IPS-18a (cell line): ENCODE measurements around the gene ATG16L1.

Experiments used
- H3K27ac ChIP-seq: one replicate; pipeline ENCODE4 v1.5.1; 2013; ENCODE audit warnings: low read length
- H3K27me3 ChIP-seq: one replicate; pipeline ENCODE4 v1.6.1; 2013; ENCODE audit warnings: mild to moderate bottlenecking, low read length; ENCODE audit not compliant: control insufficient read depth, insufficient read depth
- H3K36me3 ChIP-seq: one replicate; pipeline ENCODE4 v1.6.1; 2013; ENCODE audit warnings: low read depth, low read length; ENCODE audit not compliant: control insufficient read depth
- H3K4me1 ChIP-seq: one replicate; pipeline ENCODE4 v1.6.1; 2013; ENCODE audit warnings: low read depth, low read length; ENCODE audit not compliant: control insufficient read depth
- H3K4me3 ChIP-seq: one replicate; pipeline ENCODE4 v1.5.1; 2013; ENCODE audit warnings: low read length
- H3K9ac ChIP-seq: one replicate; pipeline ENCODE4 v1.6.1; 2013; ENCODE audit warnings: mild to moderate bottlenecking, low read length, moderate library complexity
- H3K9me3 ChIP-seq: one replicate; pipeline ENCODE4 v1.6.1; 2013; ENCODE audit warnings: low read depth, low read length; ENCODE audit not compliant: control insufficient read depth

ATG16L1 gene

DNA sequence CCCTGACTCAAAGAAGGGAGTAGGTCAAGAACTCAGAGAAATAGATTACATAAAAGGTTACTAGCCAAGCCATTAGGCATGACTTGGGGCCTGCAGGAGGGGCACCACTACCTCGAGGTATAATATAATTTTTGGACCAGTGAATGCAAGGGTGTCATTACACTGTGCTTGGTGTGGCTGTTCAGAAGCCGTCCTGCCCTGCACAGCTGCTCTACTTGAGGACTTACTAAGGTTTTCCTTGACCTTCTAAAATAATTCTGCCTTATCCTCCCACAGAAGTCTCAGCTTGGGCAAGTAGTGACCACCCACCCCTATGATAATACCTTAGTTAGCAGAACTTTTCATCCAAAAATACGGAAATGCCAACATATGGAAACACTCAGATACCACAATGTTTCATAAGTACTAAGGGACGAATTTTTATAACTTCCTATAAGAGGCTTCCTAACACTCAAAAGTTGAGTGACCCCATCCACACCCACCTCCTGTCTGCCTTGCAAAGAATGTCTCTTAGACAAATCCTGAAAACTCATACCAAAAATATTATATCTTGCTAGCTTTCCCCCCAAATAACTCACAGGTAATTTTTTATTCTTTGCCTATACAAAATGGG lies 17.7 kb upstream of the ATG16L1 start:
- no peaks in the 10 kb centered on the region for H3K4me1 ChIP-seq
- H3K4me3 ChIP-seq, result no peak overlapping the region
- H3K9ac ChIP-seq, result no peak overlapping the region
- no peak overlapping the region for H3K27ac ChIP-seq
- H3K9me3 ChIP-seq, result no peaks in the 10 kb centered on the region
- H3K27me3 ChIP-seq, result no peaks in the 10 kb centered on the region
- H3K36me3 ChIP-seq, result no peaks in the 10 kb centered on the region

DNA sequence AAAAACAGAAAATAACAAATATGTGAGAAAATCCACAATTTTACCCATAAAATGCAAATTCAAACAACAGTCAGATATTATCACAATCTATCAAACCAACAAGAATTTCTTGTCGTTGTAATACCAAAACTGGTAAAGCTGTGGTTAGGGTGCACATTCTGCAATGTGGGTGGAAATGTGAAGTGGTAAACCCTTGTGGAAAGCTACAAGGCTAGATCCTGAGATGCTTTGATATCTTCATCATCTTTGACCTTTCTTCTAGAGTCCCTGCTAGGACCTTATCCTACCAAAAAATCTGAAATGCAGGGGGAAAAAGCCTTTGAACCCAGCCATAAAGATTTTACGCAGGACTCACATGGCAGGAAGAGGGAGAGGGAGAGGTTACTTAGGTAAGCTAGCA lies 17.2 kb upstream of the ATG16L1 start:
- no peak overlapping the region for H3K27ac ChIP-seq
- no peaks in the 10 kb centered on the region for H3K27me3 ChIP-seq
- H3K36me3 ChIP-seq, result no peaks in the 10 kb centered on the region
- no peak overlapping the region for H3K9ac ChIP-seq
- H3K4me1 ChIP-seq, result no peaks in the 10 kb centered on the region
- H3K4me3 ChIP-seq, result no peak overlapping the region
- H3K9me3 ChIP-seq, result no peaks in the 10 kb centered on the region

DNA sequence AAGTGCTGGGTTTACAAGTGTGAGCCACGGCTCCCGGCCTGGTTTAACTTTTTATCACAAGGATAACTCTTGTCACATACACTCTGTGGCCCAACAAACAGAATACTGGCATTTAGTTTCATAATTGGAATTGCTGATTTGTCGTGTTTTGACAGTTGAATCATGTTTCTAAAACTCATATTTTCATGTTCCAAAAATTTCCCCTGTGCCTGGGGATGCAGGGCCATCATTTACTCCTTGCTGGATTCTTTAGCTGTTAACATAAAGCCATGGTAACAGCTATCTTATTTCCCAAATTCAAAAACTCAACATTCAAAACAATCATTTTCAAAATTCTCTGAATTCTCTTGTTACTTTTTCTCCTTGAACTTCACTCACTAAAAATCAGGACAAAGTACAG lies 16.5 kb upstream of the ATG16L1 start:
- no peaks in the 10 kb centered on the region for H3K4me1 ChIP-seq
- no peaks in the 10 kb centered on the region for H3K36me3 ChIP-seq
- no peaks in the 10 kb centered on the region for H3K9me3 ChIP-seq
- no peak overlapping the region for H3K4me3 ChIP-seq
- H3K27me3 ChIP-seq, result no peaks in the 10 kb centered on the region
- H3K27ac ChIP-seq, result no peak overlapping the region
- H3K9ac ChIP-seq, result no peak overlapping the region

DNA sequence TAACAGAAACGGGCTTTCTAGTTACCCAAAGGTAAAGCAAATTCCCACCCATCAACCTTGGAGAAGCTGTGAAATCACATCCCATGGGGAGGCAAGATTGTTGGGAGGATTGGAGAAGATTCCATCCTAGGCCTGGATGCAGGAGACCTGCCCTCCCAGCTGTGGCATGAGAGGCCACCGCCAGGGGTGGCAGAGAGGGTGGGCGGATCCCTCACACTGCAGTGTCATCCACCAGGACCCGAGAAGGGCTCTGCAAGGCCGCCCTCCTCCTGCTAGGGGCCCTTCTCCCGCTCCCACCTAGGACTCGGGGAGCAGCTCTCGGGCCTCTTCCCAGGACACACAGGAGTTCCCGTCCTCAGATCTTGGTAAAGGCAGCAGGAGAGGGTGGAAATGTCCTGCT lies 15.5 kb upstream of the ATG16L1 start:
- Histone ChIP-seq H3K9ac (no peak overlapping the region), H3K9me3 (no peaks in the 10 kb centered on the region), H3K27ac (no peak overlapping the region), H3K36me3 (no peaks in the 10 kb centered on the region), H3K27me3 (no peaks in the 10 kb centered on the region), H3K4me1 (no peaks in the 10 kb centered on the region), H3K4me3 (no peak overlapping the region)

DNA sequence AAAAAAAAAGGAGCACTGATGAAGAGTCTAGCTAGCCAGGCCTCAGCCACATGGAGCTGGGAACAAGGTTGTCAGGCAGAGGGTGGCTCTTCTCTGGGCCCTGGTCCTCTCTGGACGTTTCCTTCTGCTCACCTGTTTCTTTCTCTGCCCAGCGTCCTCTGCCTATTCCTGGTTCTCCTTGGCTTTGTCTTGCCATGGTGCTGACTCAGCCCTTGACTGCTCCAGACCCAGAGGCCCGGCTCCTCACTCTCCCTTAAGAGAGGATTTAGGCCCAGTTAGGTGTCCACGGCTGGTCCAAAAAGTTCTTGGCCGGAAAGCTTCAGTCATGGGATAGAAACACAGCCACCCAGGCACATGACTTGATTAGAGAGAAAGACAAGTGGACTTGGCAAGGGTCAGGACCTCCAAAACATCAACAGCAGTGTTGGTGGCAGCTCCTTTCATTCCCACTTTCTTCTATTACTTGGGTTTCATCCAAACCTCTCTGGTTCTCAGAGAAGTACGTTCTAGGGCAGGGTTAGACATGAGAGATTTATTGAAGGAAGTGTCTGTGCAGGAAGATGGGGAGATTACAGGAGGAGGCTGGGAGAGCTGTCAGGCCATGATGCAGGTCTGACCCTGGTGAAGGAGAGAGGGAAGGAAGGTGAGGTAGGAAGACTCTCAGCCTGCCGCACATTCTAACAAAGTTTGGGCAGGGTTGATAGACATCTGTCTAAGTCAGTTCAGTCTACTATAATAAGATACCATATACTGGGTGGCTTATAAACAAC lies 14.5 kb upstream of the ATG16L1 start:
- Histone ChIP-seq H3K4me3 (no peak overlapping the region), H3K4me1 (no peaks in the 10 kb centered on the region), H3K9me3 (no peaks in the 10 kb centered on the region), H3K27me3 (no peaks in the 10 kb centered on the region), H3K36me3 (no peaks in the 10 kb centered on the region), H3K27ac (no peak overlapping the region), H3K9ac (no peak overlapping the region)

DNA sequence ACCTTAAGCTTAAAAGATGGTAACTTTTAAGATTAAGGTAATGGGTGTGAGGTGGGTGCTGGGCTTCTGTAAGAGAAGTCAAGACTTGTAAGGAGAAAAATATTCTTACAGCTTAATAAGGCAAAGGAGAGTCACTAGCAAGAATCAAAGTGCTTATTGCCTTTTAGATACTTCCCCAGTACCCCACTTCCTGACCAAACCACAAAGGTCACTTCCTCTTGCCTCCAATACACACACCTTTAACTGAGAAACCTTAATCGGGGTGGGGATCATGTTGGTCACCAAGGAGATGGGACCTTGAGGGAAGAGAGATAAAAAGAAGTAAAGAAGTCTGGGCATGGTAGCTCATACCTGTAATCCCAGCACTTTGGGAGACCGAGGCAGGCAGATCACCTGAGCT lies 10.6 kb upstream of the ATG16L1 start:
- no peak overlapping the region for H3K9ac ChIP-seq
- H3K4me3 ChIP-seq, result no peak overlapping the region
- H3K36me3 ChIP-seq, result no peaks in the 10 kb centered on the region
- H3K9me3 ChIP-seq, result no peaks in the 10 kb centered on the region
- no peak overlapping the region for H3K27ac ChIP-seq
- no peaks in the 10 kb centered on the region for H3K27me3 ChIP-seq
- no peaks in the 10 kb centered on the region for H3K4me1 ChIP-seq

DNA sequence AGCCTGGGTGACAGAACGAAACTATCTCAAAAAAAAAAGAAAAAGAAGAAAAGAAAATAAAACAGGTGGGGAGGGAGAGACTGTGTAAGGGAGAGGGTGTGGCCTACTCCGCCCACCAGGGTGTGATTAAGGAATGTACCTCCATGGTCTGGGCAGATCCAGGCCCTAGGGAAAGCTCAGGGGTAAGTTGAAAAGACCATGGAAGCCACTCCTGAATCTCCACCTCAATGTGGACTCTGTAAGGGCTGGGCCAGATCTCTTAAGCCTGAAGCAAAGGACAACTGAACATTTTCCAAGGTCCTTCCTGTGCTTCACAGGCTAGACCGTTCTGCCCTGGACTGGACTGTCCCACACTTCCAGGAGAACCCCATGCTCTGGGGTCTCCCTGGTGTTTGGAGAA lies 9.7 kb upstream of the ATG16L1 start:
- Histone ChIP-seq H3K27ac (no peak overlapping the region), H3K4me3 (no peak overlapping the region), H3K36me3 (no peaks in the 10 kb centered on the region), H3K9me3 (no peaks in the 10 kb centered on the region), H3K9ac (no peak overlapping the region), H3K27me3 (no peaks in the 10 kb centered on the region), H3K4me1 (no peaks in the 10 kb centered on the region)

DNA sequence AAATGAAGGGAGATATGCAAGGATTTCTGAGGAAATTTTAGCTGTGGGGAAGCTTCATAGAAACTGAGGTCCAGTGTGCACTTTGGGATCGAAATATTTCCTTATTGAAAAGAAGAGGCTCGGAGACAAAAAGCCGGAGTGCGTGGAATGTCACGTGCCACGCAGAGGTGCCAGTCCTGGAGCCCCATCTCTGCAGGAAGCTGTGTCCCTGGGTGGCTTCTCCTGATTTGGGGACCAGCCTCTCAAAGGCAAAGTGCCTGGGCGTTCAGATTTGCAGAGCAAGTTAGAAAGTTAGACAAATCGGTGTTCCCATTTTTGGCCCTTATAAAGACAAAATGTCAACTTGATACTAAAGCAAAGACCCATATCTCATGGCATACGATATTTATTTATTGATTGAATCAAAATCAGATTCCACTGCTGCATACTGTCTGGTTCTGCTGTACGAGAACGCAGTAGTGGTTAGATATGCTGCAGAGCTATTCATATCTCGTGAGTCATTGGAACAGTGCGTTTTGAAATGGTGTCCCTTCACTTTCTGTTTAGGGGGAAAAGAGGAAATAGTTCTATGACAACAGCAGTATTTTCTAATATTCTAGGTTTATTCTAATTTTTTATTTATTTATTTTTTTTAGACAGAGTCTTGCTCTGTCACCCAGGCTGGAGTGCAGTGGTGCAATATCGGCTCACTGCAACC lies 9.1 kb upstream of the ATG16L1 start:
- H3K9me3 ChIP-seq, result no peaks in the 10 kb centered on the region
- no peak overlapping the region for H3K4me3 ChIP-seq
- no peaks in the 10 kb centered on the region for H3K36me3 ChIP-seq
- H3K27me3 ChIP-seq, result no peaks in the 10 kb centered on the region
- H3K27ac ChIP-seq, result no peak overlapping the region
- H3K9ac ChIP-seq, result no peak overlapping the region
- H3K4me1 ChIP-seq, result no peaks in the 10 kb centered on the region

DNA sequence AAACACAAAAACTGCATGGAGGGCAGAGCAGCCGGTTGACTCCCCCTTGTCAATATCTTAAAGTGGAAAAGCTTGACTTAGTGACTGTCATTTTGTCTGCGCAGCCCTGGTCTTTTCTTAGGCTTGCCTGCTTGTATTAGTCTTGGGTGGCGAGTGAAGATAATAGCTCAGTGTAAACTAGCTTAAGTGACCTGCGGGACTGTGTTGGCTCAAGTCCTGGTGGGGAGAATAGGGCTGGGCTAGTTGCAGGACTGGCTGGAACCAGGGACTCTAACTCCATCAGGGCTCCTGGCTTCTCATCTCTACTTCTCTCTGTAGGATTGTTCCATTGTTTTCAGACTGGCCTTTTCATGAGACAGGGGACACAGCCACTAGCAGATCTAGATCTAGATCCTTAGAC lies 8.1 kb upstream of the ATG16L1 start:
- Histone ChIP-seq H3K9me3 (no peaks in the 10 kb centered on the region), H3K4me1 (no peaks in the 10 kb centered on the region), H3K27me3 (no peaks in the 10 kb centered on the region), H3K36me3 (no peaks in the 10 kb centered on the region), H3K9ac (no peak overlapping the region), H3K4me3 (no peak overlapping the region), H3K27ac (no peak overlapping the region)

DNA sequence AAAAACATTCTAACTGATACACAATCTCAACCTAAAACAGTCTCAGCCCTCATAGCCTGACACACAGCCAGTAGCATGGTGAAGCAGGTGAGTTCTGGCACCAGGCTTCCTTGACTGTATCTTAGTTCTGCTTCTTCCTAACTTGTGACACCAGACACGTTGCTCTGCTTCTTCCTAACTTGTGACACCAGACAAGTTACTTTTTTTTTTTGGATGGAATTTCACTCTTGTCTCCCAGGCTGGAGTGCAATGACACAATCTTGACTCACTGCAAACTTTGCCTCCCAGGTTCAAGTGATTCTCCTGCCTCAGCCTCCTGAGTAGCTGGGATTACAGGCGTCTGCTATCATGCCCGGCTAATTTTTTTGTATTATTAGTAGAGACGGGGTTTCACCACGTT lies 6.7 kb upstream of the ATG16L1 start:
- Histone ChIP-seq H3K4me3 (no peak overlapping the region), H3K27me3 (no peaks in the 10 kb centered on the region), H3K27ac (no peak overlapping the region), H3K9ac (no peak overlapping the region), H3K36me3 (no peaks in the 10 kb centered on the region), H3K9me3 (no peaks in the 10 kb centered on the region), H3K4me1 (no peaks in the 10 kb centered on the region)

DNA sequence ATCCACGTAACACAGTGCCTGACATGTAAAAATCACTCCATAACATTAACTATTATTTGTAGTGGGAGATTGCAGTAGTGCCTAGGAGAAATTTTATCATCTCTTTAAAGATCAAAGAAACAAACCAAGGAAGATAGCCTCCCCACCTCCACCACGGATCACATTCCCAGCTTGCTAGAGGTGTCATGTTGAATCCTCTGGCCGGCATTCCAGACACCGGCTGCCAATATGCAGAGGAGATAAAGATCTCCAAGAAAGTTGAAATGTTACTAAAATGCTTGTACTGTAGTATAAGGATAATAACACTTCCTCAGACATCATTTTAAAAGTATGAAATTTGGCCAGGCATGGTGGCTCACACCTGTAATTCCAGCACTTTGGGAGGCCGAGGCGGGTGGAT lies 6.1 kb upstream of the ATG16L1 start:
- Histone ChIP-seq H3K27ac (no peak overlapping the region), H3K27me3 (no peaks in the 10 kb centered on the region), H3K4me3 (no peak overlapping the region), H3K36me3 (no peaks in the 10 kb centered on the region), H3K9me3 (no peaks in the 10 kb centered on the region), H3K4me1 (no peaks in the 10 kb centered on the region), H3K9ac (no peak overlapping the region)

DNA sequence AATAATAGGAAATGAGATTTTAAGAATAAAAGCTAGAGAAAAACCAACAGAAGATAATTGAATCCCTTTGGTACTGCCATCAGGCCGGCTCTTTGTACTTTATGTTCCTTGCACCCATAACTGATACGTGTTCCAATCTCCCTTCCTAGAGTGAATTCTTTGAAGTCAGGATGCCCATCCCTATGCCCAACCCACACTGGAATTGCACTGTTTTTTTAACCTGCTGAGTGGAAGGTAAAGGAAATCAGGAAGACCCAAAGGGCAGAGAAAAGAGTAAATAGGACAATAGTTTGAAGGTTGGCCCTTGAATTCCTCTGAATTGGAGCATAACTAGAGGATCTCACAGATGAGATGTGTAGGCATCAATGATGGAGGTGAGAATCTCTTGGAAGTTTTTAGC lies 4.4 kb upstream of the ATG16L1 start:
- Histone ChIP-seq H3K9ac (no peak overlapping the region), H3K36me3 (no peaks in the 10 kb centered on the region), H3K27ac (no peak overlapping the region), H3K9me3 (no peaks in the 10 kb centered on the region), H3K4me3 (no peak overlapping the region), H3K4me1 (no peaks in the 10 kb centered on the region), H3K27me3 (no peaks in the 10 kb centered on the region)
